Measurements from ENCODE around the gene PDCD1. TPM values are rescaled to one million over a fixed set of nuclear protein-coding genes. Genes with fewer than 3 reads are reported as not detected.

PDCD1 gene
- total and polyA plus RNA-seq, 2 donors (not counting 1 experiment from before 2014, with no cell fraction given): 0.28 to 1.3 TPM

DNA sequence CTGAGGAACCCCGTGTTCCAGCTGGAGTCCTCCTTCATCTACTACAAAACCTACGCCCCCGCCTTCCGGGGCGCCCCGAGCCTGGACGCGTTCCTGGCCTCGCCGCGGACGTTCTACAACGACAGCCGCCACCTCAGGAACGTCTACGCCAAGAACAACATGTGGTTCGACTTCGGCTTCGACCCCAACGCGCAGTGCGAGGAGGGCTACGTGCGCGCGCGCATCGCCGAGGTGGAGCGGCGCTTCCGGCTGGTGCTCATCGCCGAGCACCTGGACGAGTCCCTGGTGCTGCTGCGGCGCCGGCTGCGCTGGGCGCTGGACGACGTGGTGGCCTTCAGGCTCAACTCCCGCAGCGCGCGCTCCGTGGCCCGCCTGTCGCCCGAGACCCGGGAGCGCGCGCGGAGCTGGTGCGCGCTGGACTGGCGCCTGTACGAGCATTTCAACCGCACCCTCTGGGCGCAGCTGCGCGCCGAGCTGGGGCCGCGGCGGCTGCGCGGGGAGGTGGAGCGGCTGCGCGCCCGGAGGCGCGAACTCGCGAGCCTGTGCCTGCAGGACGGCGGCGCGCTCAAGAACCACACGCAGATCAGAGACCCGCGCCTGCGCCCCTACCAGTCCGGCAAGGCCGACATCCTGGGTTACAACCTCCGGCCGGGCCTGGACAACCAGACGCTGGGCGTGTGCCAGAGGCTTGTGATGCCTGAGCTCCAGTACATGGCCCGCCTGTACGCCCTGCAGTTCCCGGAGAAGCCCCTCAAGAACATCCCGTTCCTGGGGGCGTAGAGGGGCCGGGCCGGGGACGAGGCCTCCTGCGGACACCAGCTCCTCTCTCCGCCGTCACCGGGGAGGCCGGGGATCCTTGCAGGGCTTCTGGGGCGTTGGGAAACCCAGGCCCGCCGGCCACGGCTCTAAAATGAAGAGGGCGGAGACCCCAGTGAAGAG lies 55.0 kb downstream of the PDCD1 start:
- intact Hi-C loops (cut with micrococcal nuclease): no loop called here
- WGBS (ENCODE audit: insufficient coverage): 4% methylated on average over 109 of the region's 109 CpGs
- peak; percentile 71 for DNase-seq
- no peak overlapping the region for H3K27ac ChIP-seq (ENCODE audit: low read length in 2 of 2)
- Mint-ChIP-seq H3K4me1 (peaks cover 17% of the 10 kb centered on the region), H3K9me3 (ENCODE audit: insufficient read depth) (no peaks in the 10 kb centered on the region), H3K27me3 (peaks cover 9% of the 10 kb centered on the region), H3K4me3 (peak overlapping the region; percentile 72), H3K27ac (no peak overlapping the region)
- H3K9ac ChIP-seq (ENCODE audit: low read length): peak overlapping the region; percentile 54
- CTCF ChIA-PET: interaction anchor here (1.7 kb wide), 1 partner anchor 75 kb away, joined by 3 read pairs; no protein-coding TSS in a partner anchor
- ATAC-seq (ENCODE audit: low read depth): peak; percentile 47
- no peaks in the 10 kb centered on the region for H3K9me3 ChIP-seq (ENCODE audit: control extremely low read depth in 1 of 3, control insufficient read depth in 2 of 3, insufficient read depth in 1 of 3, low read length in 2 of 3)
- H4K20me1 ChIP-seq (ENCODE audit: control insufficient read depth, insufficient read depth, low read length, poor library complexity, severe bottlenecking): no peaks in the 10 kb centered on the region
- H3K4me3 ChIP-seq (ENCODE audit: control extremely low read depth in 1 of 5, extremely low read depth in 1 of 5, insufficient read depth in 1 of 5, low read depth in 2 of 5, low read length in 4 of 5): peak overlapping the region in 4 of 5 experiments; percentile 15 to 49 (median 44)
- H3K4me1 ChIP-seq (ENCODE audit: control insufficient read depth in 2 of 2, insufficient read depth in 2 of 2, low read length in 2 of 2): peaks cover 12 to 19% of the 10 kb centered on the region in 2 donors
- TF ChIP-seq EZH2 (IDR thresholded peaks at IDR 0.05; ENCODE audit: borderline replicate concordance, insufficient read depth, low read depth, low read length, poor library complexity, severe bottlenecking): no peak
- TF ChIP-seq, protein P1, sequence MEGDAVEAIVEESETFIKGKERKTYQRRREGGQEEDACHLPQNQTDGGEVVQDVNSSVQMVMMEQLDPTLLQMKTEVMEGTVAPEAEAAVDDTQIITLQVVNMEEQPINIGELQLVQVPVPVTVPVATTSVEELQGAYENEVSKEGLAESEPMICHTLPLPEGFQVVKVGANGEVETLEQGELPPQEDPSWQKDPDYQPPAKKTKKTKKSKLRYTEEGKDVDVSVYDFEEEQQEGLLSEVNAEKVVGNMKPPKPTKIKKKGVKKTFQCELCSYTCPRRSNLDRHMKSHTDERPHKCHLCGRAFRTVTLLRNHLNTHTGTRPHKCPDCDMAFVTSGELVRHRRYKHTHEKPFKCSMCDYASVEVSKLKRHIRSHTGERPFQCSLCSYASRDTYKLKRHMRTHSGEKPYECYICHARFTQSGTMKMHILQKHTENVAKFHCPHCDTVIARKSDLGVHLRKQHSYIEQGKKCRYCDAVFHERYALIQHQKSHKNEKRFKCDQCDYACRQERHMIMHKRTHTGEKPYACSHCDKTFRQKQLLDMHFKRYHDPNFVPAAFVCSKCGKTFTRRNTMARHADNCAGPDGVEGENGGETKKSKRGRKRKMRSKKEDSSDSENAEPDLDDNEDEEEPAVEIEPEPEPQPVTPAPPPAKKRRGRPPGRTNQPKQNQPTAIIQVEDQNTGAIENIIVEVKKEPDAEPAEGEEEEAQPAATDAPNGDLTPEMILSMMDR (IDR thresholded peaks at IDR 0.05): no peak
- H3K36me3 ChIP-seq (replicated peaks in 1 of 2; ENCODE audit: control extremely low read depth in 1 of 2, control insufficient read depth in 1 of 2, extremely low read depth in 1 of 2, insufficient read depth in 2 of 2, low read length in 1 of 2): no peaks in the 10 kb centered on the region
- POLR2A ChIA-PET: no interaction called here
- H3K79me2 ChIP-seq (ENCODE audit: control insufficient read depth, insufficient read depth, low read length): no peaks in the 10 kb centered on the region
- peak overlapping the region; percentile 86 for H3K4me2 ChIP-seq (replicated peaks; ENCODE audit: low read depth, low read length, poor library complexity, severe bottlenecking)
- peaks cover 0 to 13% (median 10%) of the 10 kb centered on the region in 4 experiments for H3K27me3 ChIP-seq (replicated peaks in 1 of 4; ENCODE audit: control extremely low read depth in 1 of 4, control insufficient read depth in 3 of 4, insufficient read depth in 4 of 4, low read length in 3 of 4)
- H2AFZ ChIP-seq (ENCODE audit: insufficient read depth, low read depth, low read length, poor library complexity, severe bottlenecking): peak overlapping the region; percentile 50
